NCI-H510A (cell line): ENCODE data around the gene UGP2.
"Not testable (repeated sequence)": the region's sequence is repeated elsewhere in the genome, so short reads cannot be mapped to it uniquely, and the experiment has no call there.

Experiments
- DNase-seq: peaks from one replicate; lab custom pipeline; 2025; lab: John Stamatoyannopoulos, UW

The UGP2 gene

DNA sequence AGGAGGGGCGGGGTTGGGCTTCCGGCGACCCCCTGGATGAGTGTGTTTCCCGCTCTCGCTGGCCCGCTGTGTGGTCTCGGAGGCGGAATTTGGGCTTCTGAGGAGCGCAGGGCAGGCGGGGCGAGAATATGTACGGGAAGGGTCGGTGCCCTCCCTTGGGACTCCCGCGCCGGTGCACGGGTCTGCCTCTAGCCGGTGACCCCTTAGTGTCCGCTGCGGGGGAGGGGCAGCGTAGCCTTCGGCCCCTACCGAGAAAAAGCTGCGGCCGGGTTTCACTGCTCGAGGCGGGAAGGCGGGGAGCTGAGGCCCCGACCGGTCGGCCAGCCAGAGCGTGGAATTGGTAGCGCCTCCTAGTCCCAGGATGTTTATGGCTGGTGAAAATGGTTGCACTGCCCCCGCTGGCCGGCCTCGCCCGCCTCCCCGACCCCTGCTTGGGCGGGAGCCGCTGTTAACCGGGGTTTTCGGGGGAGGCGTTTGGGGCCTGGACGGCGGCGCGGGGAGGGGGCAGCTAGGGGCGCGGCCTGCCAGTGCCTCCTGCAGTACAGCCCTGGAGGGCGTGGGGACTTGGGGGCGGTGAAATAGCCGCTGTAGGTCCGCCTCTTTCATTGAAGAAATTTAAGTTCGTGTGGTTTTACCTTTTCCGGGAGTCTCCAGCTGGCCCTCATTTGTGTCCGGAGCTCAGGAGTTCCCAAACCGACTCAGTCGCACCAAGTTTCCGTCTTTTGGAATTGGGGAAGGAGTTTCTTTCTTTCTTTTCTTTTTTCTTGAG is at the start of gene UGP2:
Gene UGP2, plus strand, starts transcription at position 643 of the 769 bp plus-strand sequence. CDS start 290 bp downstream, outside the sequence.
- peak; percentile 84 for DNase-seq

DNA sequence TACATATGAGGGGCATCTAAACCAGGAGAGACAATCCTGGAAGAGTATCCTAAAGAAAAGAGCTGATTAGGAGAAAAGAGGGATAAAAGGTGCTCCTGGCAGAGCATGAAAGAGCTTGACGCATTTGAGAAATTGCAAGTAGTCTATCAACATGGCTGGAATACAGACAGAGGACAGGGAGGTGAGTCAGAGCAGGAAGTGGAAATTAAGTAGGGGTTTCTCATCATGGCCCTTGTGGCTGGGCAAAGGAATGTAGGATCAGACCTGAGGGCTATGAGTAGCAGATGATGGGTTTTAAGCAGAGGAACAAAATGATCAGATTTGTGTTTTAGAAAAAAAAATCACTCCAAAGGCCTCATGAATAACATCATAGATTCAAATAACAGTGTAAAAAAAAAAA is 49.2 kb upstream of the UGP2 start:
- DNase-seq: no peak

DNA sequence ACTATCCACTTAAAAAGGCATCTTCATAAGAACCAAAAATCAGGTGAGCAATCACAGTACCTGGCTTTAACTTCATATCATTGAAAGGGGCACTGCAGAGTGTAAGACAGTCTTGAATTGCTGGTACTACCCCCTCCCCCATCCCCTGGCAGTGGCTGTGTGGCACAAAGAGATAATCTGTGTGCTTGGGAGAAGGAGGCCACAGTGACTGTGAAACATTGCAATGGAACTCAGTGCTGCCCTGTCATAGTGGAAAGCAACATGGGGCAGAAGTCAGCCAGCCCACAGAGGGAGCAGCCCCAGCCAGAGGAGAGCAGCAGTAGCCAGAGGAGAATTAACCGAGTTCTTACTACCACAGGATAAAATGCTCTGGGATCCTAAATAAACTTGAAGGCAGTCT is 45.3 kb upstream of the UGP2 start:
- no peak for DNase-seq

DNA sequence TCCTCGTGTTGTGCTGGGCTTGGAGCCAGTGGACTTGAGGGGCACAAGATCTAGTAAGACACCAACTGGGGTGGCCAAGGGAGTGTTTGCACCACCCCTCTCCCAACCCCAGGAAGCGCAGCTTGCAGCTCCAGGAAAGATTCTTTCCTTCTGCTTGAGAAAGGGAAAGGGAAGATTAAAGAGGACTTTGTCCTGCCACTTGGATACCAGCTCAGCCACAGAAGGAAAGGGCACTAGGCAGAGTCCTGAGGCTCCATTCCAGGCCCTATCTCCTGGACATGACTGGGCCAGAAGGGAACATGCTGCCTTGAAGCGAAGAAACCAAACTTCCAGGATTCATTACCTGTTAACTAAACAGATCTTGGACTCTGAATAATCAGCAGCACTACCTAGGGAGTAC is 44.9 kb upstream of the UGP2 start:
- DNase-seq: no peak

DNA sequence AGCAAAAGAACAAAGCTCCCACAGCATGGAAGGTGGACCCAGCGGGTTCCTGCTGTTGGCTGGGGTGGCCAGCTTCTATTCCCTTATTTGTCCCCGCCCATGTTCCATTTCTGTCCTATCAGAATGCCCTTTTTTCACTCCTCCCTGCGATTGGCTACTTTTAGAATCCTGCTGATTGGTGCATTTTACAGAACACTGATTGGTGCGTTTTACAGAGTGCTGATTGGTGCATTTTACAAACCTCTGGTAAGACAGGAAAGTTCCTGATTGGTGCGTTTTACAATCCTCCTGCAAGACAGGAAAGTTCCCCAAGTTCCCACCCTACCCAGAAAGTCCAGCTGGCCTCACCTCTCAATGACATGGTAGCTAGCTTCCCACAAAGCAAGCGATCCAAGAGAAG is 40.2 kb upstream of the UGP2 start:
- DNase-seq: no peak

DNA sequence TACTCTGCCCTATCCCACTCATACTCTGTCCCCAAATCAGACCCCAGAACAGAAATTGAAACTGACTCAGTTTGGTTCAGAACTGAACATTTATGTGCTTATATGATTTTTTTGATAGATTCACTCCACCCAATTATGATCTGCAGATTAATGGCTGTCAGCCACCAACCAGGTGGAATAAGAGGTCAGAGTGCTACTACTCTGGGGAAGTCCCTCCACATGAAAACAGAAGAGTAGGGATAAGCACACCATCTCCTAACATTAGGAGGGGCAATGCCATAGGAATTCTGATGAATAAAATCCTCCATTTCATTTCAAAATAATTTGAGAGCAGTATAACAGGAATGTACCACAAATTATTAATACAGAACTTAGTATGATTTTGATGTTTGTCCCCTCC is 36.3 kb upstream of the UGP2 start:
- DNase-seq: no peak

DNA sequence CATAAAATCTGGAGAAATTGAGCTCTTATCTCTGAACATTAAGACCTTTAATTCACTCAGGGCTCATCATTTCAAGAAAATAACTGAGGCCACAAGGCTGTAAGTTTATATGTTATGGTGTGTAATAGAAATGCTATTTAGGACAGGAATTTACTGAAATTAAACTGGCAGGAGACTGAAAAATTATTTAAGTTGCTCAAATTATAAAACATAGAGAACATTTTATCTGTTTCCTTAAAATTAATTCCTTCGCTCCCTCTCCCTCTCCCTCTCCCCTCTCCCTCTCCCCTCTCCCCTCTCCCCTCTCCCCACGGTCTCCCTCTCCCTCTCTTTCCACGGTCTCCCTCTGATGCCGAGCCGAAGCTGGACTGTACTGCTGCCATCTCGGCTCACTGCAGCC is 33.7 kb upstream of the UGP2 start:
- not testable (repeated sequence) for DNase-seq

DNA sequence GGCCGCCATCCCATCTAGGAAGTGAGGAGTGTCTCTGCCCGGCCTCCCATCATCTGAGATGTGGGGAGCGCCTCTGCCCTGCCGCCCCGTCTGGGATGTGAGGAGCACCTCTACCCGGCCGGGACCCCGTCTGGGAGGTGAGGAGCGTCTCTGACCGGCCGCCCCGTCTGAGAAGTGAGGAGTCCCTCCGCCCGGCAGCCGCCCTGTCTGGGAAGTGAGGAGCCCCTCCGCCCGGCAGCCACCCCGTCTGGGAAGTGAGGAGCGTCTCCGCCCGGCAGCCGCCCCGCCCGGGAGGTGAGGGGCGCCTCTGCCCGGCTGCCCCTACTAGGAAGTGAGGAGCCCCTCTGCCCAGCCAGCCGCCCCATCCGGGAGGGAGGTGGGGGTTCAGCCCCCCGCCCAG is 32.8 kb upstream of the UGP2 start:
- not testable (repeated sequence) for DNase-seq

DNA sequence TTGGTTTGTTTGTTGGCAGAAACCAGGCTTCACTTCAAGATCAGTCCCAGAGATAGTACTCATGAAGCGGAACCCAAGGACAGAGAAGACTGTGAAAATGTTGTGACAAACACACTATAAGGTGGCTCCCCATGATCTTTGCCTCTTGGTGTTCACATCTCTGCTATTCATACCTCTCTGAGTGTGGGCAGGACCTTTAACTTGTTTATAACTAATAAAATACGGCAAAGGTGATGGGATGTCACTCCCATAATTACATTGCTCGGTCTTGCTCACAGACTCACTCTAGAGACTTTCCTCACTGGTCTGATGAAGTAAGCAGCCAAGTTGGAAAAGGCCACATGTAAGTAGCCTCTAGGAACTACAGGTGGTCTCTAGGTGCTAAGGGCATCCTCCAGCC is 30.6 kb upstream of the UGP2 start:
- DNase-seq: no peak

DNA sequence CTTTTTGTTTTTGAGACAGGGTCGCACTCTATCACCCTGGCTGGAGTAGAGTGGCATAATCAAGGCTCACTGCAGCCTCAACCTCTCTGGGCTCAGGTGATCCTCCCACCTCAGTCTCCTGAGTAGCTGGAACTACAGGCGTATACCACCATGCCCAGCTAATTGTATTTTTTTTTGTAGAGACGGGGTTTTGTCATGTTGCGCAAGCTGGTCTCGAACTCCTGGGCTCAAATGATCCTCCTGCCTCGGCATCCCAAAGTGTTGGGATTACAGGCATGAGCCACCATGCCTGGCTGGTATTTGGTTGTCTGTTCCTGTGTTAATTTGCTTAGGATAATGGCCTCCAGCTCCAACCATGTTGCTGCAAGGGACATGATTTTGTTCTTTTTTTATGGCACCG is 29.8 kb upstream of the UGP2 start:
- DNase-seq: not testable (repeated sequence)

DNA sequence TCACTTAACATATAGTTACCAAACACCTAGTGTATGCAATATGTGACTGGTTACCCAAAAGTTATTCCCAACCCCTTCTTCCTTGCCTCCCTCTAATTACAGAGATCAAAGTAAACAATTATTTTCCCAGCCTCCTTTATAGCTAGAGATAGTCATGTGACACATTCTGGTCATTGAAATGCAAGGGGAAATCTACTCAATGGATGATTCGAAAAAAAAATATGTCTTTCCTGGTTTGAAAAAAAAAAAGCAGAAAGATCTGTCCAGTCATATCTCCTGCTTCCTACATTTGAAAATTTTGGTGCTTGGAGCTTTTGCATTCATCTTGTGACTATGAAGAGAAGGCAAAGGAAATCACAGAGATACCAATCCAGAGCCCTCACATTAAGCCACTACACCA is 27.6 kb upstream of the UGP2 start:
- no peak for DNase-seq

DNA sequence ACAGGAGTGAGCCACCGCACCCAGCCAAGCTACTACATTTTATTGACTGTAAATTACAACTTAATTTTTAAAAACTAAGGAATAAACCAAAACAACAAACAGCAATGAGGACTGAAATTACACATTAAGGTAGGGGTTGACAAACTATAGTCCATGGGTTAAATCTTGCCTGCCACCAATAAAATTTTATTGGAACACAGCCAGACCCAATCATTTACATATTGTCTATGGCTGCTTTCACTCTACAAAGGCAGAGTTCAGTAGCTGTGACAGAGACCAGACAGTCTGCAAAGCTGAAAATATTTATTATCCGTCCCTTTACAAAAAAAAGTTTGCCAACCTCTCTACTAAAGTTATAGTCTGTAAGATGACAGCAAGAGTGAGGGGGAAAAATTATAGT is 24.3 kb upstream of the UGP2 start:
- no peak for DNase-seq

DNA sequence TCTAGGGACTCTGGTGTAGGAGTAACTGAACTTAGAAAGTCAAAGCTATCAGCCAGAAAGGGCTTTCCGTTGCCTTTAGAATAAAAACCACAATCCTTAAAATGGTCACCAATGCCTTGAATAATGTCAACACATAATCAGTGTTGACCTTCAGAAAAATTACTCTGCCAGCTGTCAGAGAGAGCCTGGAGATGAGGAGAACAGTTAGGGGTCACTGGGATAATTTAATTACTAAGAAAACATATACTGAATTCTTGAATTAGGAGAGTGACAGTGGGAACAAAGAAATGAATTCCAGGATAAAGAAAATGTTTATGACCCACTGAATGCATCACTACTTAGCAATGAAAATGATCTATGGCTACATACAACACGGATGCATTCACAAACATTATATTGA is 23.4 kb upstream of the UGP2 start:
- DNase-seq: no peak

DNA sequence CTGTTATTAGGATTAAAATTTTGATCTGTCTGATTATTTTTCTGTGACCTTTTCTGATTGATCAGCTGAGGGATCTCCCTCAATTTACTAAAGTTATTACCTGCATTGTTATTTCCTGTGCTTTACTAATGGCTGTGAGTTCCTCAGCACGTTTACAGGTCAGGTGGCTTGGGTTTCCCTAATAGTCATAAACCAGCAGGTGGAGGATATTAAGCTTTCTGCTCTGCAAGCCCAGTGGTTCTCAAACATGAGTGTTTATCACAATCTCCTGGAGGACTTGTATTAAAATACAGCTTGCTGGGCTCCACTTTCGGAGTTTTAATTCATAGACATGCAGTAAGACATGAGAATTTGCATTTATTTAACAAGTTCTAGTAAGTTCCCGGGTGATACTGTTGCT is 22.4 kb upstream of the UGP2 start:
- DNase-seq: peak; percentile 32

DNA sequence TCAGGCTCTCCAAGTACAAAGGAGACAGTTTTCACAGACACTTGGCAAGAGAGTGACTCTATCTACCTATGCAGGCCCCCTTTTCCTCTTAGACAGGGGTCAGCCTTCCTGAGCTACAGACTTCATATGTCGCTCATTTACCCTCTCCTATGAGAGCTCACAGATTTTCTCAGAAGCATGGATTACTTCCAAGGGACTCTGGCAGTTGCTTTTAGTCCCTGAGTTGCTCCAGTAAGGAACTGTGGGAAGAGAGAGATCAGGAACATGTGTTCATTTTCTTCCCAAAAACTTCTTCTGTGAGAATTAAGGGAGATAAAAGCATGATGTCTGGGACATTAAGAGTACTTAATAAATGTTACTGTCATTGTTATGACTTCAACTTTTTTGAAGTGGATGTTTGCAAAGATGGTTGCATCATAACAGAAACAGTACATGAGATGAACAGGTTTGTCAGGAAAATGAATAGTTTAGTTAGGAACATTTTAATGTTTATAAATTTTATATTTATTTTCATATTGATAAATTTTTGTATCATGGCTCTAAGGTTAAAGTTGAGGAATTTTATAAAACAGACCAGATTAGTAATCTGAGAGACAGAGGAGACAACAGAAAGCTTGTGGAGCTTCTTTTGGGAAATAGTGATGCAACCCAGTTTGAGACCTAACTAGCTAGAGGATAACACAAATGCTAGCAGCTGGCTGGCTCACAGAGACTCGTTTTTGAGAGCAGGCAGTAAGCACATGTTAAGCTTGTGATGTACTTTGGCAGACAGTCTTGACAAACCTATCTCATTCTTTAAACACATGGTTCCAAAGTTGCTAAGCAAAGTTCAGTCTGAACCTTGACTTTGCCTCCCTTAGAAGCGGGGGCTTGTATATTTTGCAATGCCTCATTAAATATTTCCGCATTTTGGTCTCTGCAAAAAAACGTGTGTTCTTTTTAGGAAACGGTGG is 21.7 kb upstream of the UGP2 start:
- DNase-seq: no peak

DNA sequence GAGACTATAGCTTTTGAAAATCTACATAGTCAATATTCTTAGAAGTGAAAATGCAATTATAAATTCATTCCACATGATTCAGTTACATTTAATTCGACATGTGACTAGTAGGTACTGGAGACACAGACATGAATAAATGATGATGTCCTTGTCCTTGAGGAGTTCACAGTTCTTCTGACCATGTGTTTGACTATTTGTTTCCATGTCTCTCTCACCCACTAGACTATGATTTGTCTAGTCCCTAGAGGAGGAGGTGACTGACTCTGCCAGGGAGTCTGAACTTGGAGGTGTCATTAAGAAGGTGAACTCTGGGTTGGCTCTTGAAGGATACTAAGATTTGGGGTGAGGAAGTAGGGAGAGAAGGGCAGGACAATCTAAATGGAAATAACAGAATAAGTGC is 20.7 kb upstream of the UGP2 start:
- no peak for DNase-seq

DNA sequence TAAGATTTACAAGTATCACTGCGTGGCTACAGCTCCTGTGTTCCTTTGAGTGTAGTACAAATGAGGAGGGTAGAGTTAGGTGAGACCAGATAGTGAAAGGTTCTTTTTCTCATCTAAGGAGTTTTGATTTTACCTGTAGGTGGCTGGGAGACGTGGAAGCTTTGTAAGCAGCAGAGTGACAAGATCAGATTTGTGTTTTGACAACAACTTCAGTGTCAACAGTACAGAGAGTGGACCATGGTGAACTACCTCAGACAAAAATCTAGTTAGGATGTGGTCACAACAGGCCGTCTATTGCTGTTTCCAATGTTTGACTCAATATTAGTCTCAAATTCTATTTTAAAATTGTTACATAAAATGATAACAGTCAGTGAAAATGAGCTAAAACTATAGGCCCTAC is 20.3 kb upstream of the UGP2 start:
- DNase-seq: no peak

DNA sequence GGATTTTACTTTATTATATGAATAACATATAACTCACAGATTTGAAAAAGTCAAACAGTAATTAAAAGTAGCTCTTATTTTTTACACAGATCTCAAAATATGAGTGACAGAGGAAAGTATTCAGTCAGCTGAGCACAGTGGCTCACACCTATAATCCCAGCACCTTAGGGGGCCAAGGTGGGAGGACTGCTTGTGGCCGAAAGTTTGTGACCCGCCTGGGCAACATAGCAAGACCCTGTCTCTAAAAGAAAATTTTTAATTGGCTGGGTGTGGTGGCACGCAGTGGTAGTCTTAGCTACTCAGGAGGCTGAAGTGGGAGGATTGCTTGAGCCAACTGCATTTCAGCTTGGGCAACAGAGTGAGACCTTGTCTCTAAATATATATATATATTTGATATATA is 19.2 kb upstream of the UGP2 start:
- DNase-seq: no peak

DNA sequence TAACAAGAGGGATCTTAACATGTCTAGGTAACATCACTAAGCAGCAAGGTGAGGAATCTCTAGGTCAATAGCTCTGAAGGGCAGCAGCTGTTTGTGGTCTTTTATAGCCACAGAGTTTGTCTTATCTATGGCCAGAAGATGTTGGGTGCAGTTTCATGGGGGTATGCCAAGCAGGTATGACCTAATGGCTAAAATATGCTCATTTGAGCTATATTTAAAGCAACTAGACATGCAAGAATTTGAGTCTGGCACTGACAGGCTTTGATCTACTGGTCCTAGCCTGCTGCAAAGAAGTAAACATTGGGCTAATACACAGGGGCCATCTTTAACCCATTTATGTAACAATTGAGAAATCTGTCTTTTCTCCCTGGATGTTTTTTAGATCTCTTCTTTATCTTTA is 13.9 kb upstream of the UGP2 start:
- no peak for DNase-seq

DNA sequence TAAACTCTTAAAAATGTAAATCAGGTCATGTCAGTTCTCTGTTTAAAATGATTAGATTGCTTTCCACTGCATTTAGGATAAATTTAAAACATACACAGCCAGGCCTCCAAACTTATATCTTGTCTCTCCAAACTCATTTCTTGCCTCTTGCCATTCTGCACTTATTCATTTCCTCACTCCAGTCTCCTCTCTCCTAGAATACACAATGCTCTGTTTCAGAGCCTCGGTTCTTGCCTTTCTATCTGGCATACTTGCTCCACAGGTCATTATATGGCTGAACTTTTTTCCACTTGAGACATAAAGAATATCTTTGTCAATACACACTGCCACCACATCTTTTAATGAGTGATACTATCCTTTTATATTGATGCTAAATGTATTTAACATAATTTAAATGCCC is 10.5 kb upstream of the UGP2 start:
- DNase-seq: no peak

DNA sequence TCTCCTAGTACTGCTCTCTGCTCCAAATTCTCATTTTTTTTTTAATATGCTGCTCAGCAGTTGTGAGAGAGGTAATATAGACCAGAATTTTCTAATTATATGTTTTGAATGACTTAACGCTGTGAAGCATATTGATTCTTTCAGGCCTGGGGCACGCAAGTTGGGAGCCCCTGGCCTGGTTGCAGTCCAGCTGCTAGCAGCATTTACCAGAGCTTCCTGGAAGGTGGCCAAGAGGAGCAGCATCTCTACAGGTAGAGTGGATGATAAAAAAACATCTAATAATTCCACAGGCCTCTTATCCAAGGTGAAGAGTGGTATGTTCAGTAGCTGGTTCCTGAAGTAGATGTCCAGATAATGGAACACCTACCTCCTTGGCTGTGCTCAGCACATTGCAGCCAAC is 7.3 kb upstream of the UGP2 start:
- peak; percentile 76 for DNase-seq

DNA sequence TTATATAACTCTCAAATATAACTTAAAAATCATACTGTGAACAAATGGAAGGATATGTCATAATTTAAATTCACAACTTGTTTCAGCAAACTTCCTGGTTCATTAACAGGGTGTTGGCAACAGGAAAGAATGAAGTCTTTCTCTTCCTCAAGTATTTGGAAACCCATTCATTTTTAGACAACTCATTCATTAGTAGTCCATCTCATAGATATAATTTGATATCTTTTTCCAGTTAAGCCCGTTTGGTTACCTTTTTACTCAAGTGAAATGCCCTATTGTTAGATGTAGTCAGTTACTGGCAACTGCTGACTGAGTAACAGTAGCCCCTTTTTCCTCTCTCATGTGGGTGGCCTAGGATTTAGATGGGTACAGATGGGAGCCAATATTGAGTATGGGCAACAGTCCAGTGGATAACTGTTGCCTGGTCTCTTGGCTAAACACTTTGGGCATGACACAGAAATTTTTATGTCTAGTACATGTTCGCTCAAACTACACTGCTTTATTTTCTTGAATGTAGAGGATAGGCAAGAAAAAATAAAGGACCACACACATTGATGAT is 4.6 kb upstream of the UGP2 start:
- DNase-seq: no peak
